HUES6 (cell line): ENCODE results near the gene ADTRP.
"Not testable (repeated sequence)": the region's sequence is repeated elsewhere in the genome, so short reads cannot be mapped to it uniquely, and the experiment has no call there.

Experiments used
- H3K27ac ChIP-seq: 2 replicates; pipeline ENCODE4 v1.7.0; 2013; ENCODE audit warnings: low read depth, mild to moderate bottlenecking, low read length, inconsistent platforms
- H3K27me3 ChIP-seq: 2 replicates; pipeline ENCODE4 v1.6.1; 2013; ENCODE audit warnings: low read length; ENCODE audit not compliant: control insufficient read depth, insufficient read depth
- H3K36me3 ChIP-seq: 2 replicates; pipeline ENCODE4 v1.6.1; 2013; ENCODE audit warnings: low read length; ENCODE audit not compliant: control insufficient read depth, insufficient read depth
- H3K4me1 ChIP-seq: 2 replicates; pipeline ENCODE4 v1.6.1; 2013; ENCODE audit warnings: low read length; ENCODE audit not compliant: control insufficient read depth, insufficient read depth
- H3K4me3 ChIP-seq: 2 replicates; pipeline ENCODE4 v1.5.1; 2013; ENCODE audit warnings: low read depth, low read length
- H3K9ac ChIP-seq: one replicate; pipeline ENCODE4 v1.6.1; 2013; ENCODE audit warnings: mild to moderate bottlenecking, low read length
- H3K9me3 ChIP-seq: 2 replicates; pipeline ENCODE4 v1.6.1; 2013; ENCODE audit warnings: low read depth, low read length; ENCODE audit not compliant: control insufficient read depth, insufficient read depth

Gene ADTRP

GRCh38 chr6:11689400-11689799 is 89.2 kb downstream of the ADTRP start:
- peaks cover 16% of the 10 kb centered on the region for H3K4me1 ChIP-seq
- H3K27ac ChIP-seq, H3K9me3 ChIP-seq, H3K36me3 ChIP-seq, H3K4me3 ChIP-seq, H3K9ac ChIP-seq, H3K27me3 ChIP-seq: not testable (repeated sequence)

GRCh38 chr6:11688425-11688709 is 90.2 kb downstream of the ADTRP start:
- Histone ChIP-seq H3K36me3 (no peaks in the 10 kb centered on the region), H3K27ac (no peak overlapping the region), H3K4me3 (no peak overlapping the region), H3K4me1 (peaks cover 16% of the 10 kb centered on the region), H3K9ac (no peak overlapping the region), H3K27me3 (no peaks in the 10 kb centered on the region), H3K9me3 (0 out of 2 replicates have a peak, but pooled peaks cover 4% of the 10 kb centered on the region)

- no peak overlapping the region for H3K9ac ChIP-seq
- H3K36me3 ChIP-seq = no peaks in the 10 kb centered on the region
- no peaks in the 10 kb centered on the region for H3K27me3 ChIP-seq
- no peak overlapping the region; the same call in 1 of the 2 replicates for H3K27ac ChIP-seq
- peaks cover 16% of the 10 kb centered on the region for H3K4me1 ChIP-seq
- peaks cover 14% of the 10 kb centered on the region for H3K9me3 ChIP-seq
- no peak overlapping the region for H3K4me3 ChIP-seq
Measured at GRCh38 chr6:11685481-11686093, 93.0 kb downstream of the ADTRP start.

GRCh38 chr6:11684901-11685480 is 93.6 kb downstream of the ADTRP start:
- H3K4me1 ChIP-seq = peaks cover 16% of the 10 kb centered on the region
- no peaks in the 10 kb centered on the region for H3K27me3 ChIP-seq
- no peak overlapping the region for H3K4me3 ChIP-seq
- H3K9me3 ChIP-seq = peaks cover 18% of the 10 kb centered on the region
- no peak overlapping the region for H3K27ac ChIP-seq
- no peaks in the 10 kb centered on the region for H3K36me3 ChIP-seq
- H3K9ac ChIP-seq = no peak overlapping the region

GRCh38 chr6:11683871-11684270 is 94.7 kb downstream of the ADTRP start:
- no peak overlapping the region for H3K4me3 ChIP-seq
- no peak overlapping the region for H3K27ac ChIP-seq
- H3K4me1 ChIP-seq = peaks cover 16% of the 10 kb centered on the region
- no peaks in the 10 kb centered on the region for H3K27me3 ChIP-seq
- peaks cover 26% of the 10 kb centered on the region for H3K9me3 ChIP-seq
- H3K36me3 ChIP-seq = no peaks in the 10 kb centered on the region
- H3K9ac ChIP-seq = no peak overlapping the region

- Histone ChIP-seq H3K9ac (no peak overlapping the region), H3K4me1 (peaks cover 8% of the 10 kb centered on the region), H3K9me3 (peaks cover 28% of the 10 kb centered on the region), H3K27me3 (no peaks in the 10 kb centered on the region), H3K4me3 (no peak overlapping the region), H3K27ac (no peak overlapping the region), H3K36me3 (no peaks in the 10 kb centered on the region)
Measured at GRCh38 chr6:11682561-11682975, 96.0 kb downstream of the ADTRP start.

- peaks cover 4% of the 10 kb centered on the region; the same call in 1 of the 2 replicates for H3K4me1 ChIP-seq
- no peaks in the 10 kb centered on the region for H3K27me3 ChIP-seq
- no peak overlapping the region for H3K4me3 ChIP-seq
- H3K9ac ChIP-seq = no peak overlapping the region
- H3K9me3 ChIP-seq = peaks cover 28% of the 10 kb centered on the region
- no peaks in the 10 kb centered on the region for H3K36me3 ChIP-seq
- no peak overlapping the region for H3K27ac ChIP-seq
Measured at GRCh38 chr6:11681770-11682169, 96.8 kb downstream of the ADTRP start.

GRCh38 chr6:11681357-11681756 is 97.2 kb downstream of the ADTRP start:
- Histone ChIP-seq H3K27ac (no peak overlapping the region), H3K4me1 (peaks cover 4% of the 10 kb centered on the region; the same call in 1 of the 2 replicates), H3K9me3 (peaks cover 28% of the 10 kb centered on the region), H3K9ac (no peak overlapping the region), H3K27me3 (no peaks in the 10 kb centered on the region), H3K4me3 (no peak overlapping the region), H3K36me3 (no peaks in the 10 kb centered on the region)

- peaks cover 28% of the 10 kb centered on the region for H3K9me3 ChIP-seq
- not testable (repeated sequence) for H3K27me3 ChIP-seq, H3K4me1 ChIP-seq, H3K4me3 ChIP-seq, H3K27ac ChIP-seq, H3K36me3 ChIP-seq, H3K9ac ChIP-seq
Measured at GRCh38 chr6:11680479-11680878, 98.1 kb downstream of the ADTRP start.

- Histone ChIP-seq H3K4me1 (no peaks in the 10 kb centered on the region), H3K9me3 (peaks cover 28% of the 10 kb centered on the region), H3K4me3 (no peak overlapping the region), H3K36me3 (no peaks in the 10 kb centered on the region), H3K27me3 (no peaks in the 10 kb centered on the region), H3K27ac (no peak overlapping the region), H3K9ac (no peak overlapping the region)
Measured at GRCh38 chr6:11679099-11679498, 99.5 kb downstream of the ADTRP start.

GRCh38 chr6:11675601-11676000 is 103.0 kb downstream of the ADTRP start:
- Histone ChIP-seq H3K27ac (no peak overlapping the region), H3K27me3 (no peaks in the 10 kb centered on the region), H3K36me3 (no peaks in the 10 kb centered on the region), H3K4me3 (no peak overlapping the region), H3K9me3 (peaks cover 15% of the 10 kb centered on the region), H3K9ac (no peak overlapping the region), H3K4me1 (no peaks in the 10 kb centered on the region)
